ENCODE measurements around the gene MNAT1.
"Not testable (repeated sequence)": the region's sequence is repeated elsewhere in the genome, so short reads cannot be mapped to it uniquely, and the experiment has no call there.

MNAT1 gene

DNA sequence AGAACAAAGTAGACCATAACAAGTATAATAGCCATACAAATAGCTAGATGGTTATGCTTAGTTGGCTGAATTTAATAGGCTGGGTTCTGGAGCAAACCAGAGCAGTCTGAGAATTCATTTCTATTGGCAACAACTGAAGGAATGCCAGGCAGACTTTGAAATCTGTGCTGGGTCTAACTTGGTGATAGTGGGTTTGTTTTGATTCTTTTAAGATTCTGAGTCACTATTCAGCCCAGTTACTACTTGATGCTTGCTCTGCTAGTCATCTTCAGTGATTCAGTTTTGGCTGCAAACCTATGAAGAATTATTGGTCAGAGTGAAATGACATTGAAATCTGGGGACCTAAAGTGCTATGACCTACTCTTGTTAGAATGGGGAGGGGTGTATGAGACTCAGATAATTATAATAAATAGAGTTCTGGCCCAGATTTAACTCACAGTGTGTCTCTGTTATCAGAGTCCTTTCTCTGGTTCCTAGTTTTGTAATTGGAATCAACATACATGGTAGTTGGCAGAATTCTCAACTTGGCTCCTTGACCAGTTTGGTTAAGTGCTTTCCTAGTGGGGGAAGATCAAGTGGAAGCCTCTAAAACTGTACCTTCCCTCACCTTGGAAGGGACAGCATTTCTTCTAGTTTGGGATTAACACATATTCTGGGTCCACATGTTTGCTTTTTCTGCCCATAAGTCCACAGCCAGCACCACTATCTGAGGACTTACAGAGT lies 43.5 kb downstream of the MNAT1 start:
- Histone ChIP-seq H3K9me3 (ENCODE audit: control insufficient read depth, insufficient read depth, low read length) (no peaks in the 10 kb centered on the region), H3K36me3 (ENCODE audit: control insufficient read depth, insufficient read depth, low read length) (no peaks in the 10 kb centered on the region), H3K4me3 (ENCODE audit: low read depth, low read length) (no peak overlapping the region), H3K4me1 (ENCODE audit: control insufficient read depth, insufficient read depth, low read length) (peaks cover 6% of the 10 kb centered on the region; the same call in 1 of the 2 replicates), H3K9ac (ENCODE audit: low read depth, low read length) (no peak overlapping the region), H3K27ac (ENCODE audit: low read depth, low read length) (no peak overlapping the region), H3K27me3 (ENCODE audit: control insufficient read depth, insufficient read depth, low read length) (no peaks in the 10 kb centered on the region)

DNA sequence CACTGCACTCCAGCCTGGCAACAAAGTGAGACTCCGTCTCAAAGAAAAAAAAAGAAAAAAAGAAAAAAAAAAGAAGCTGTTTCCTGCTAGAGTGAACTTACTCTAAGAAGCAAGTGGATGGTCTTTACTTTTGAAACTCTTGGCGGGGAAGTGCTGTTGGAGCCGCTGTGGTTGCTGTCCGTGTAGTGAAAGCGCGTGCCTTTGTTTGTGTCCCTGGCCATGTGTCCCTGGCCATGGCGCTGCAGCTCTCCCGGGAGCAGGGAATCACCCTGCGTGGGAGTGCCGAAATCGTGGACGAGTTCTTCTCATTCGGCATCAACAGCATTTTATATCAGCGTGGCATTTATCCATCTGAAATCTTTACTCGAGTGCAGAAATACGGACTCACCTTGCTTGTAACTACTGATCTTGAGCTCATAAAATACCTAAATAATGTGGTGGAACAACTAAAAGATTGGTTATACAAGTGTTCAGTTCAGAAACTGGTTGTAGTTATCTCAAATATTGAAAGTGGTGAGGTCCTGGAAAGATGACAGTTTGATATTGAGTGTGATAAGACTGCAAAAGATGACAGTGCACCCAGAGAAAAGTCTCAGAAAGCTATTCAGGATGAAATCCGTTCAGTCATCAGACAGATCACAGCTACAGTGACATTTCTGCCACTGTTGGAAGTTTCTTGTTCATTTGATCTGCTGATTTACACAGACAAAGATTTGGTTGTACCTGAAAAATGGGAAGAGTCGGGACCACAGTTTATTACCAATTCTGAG lies 45.4 kb downstream of the MNAT1 start:
- not testable (repeated sequence) for H3K9ac ChIP-seq (ENCODE audit: low read depth, low read length); H3K27me3 ChIP-seq (ENCODE audit: control insufficient read depth, insufficient read depth, low read length); H3K4me3 ChIP-seq (ENCODE audit: low read depth, low read length); H3K4me1 ChIP-seq (ENCODE audit: control insufficient read depth, insufficient read depth, low read length); H3K9me3 ChIP-seq (ENCODE audit: control insufficient read depth, insufficient read depth, low read length); H3K27ac ChIP-seq (ENCODE audit: low read depth, low read length); H3K36me3 ChIP-seq (ENCODE audit: control insufficient read depth, insufficient read depth, low read length)

GRCh38 chr14:60780558-60780957 lies 46.0 kb downstream of the MNAT1 start:
- not testable (repeated sequence) for H3K27me3 ChIP-seq (ENCODE audit: control insufficient read depth, insufficient read depth, low read length); H3K9ac ChIP-seq (ENCODE audit: low read depth, low read length); H3K4me1 ChIP-seq (ENCODE audit: control insufficient read depth, insufficient read depth, low read length); H3K9me3 ChIP-seq (ENCODE audit: control insufficient read depth, insufficient read depth, low read length); H3K4me3 ChIP-seq (ENCODE audit: low read depth, low read length); H3K27ac ChIP-seq (ENCODE audit: low read depth, low read length); H3K36me3 ChIP-seq (ENCODE audit: control insufficient read depth, insufficient read depth, low read length)

GRCh38 chr14:60786905-60787304 lies 52.3 kb downstream of the MNAT1 start:
- Histone ChIP-seq H3K27ac (ENCODE audit: low read depth, low read length) (no peak overlapping the region), H3K9me3 (ENCODE audit: control insufficient read depth, insufficient read depth, low read length) (no peaks in the 10 kb centered on the region), H3K27me3 (ENCODE audit: control insufficient read depth, insufficient read depth, low read length) (no peaks in the 10 kb centered on the region), H3K4me1 (ENCODE audit: control insufficient read depth, insufficient read depth, low read length) (peaks cover 24% of the 10 kb centered on the region), H3K36me3 (ENCODE audit: control insufficient read depth, insufficient read depth, low read length) (peaks cover 3% of the 10 kb centered on the region; the same call in 1 of the 2 replicates), H3K4me3 (ENCODE audit: low read depth, low read length) (no peak overlapping the region), H3K9ac (ENCODE audit: low read depth, low read length) (no peak overlapping the region)

DNA sequence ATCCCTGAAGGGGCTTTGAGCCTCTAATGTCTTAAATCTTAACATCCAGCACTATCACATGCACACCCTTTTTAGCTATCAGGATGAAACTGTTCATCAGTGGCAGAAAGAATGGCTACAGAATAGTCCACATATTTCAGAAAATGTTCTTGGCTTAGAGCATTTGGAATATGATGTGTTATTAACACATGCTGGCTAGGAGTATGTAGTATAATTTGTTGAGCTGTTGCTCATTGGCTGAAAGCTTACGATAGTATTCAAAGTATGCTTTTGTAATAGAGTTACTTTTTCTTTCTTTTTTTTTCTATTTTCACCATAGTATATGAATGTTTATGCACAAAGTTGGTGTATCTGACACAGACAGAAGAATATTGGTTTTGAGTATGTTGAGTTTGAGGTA lies 55.1 kb downstream of the MNAT1 start:
- H3K4me3 ChIP-seq (ENCODE audit: low read depth, low read length) = no peak overlapping the region
- peaks cover 24% of the 10 kb centered on the region for H3K4me1 ChIP-seq (ENCODE audit: control insufficient read depth, insufficient read depth, low read length)
- no peaks in the 10 kb centered on the region for H3K27me3 ChIP-seq (ENCODE audit: control insufficient read depth, insufficient read depth, low read length)
- peaks cover 3% of the 10 kb centered on the region; the same call in 1 of the 2 replicates for H3K36me3 ChIP-seq (ENCODE audit: control insufficient read depth, insufficient read depth, low read length)
- H3K9ac ChIP-seq (ENCODE audit: low read depth, low read length) = no peak overlapping the region
- H3K27ac ChIP-seq (ENCODE audit: low read depth, low read length) = no peak overlapping the region
- H3K9me3 ChIP-seq (ENCODE audit: control insufficient read depth, insufficient read depth, low read length) = no peaks in the 10 kb centered on the region

GRCh38 chr14:60790850-60791249 lies 56.3 kb downstream of the MNAT1 start:
- Histone ChIP-seq H3K4me3 (ENCODE audit: low read depth, low read length) (no peak overlapping the region), H3K4me1 (ENCODE audit: control insufficient read depth, insufficient read depth, low read length) (peaks cover 24% of the 10 kb centered on the region), H3K9ac (ENCODE audit: low read depth, low read length) (peak overlapping the region; percentile 39; the same call in 1 of the 2 replicates), H3K27me3 (ENCODE audit: control insufficient read depth, insufficient read depth, low read length) (no peaks in the 10 kb centered on the region), H3K36me3 (ENCODE audit: control insufficient read depth, insufficient read depth, low read length) (peaks cover 3% of the 10 kb centered on the region; the same call in 1 of the 2 replicates), H3K9me3 (ENCODE audit: control insufficient read depth, insufficient read depth, low read length) (no peaks in the 10 kb centered on the region), H3K27ac (ENCODE audit: low read depth, low read length) (peak overlapping the region; percentile 68)

- no peak overlapping the region for H3K27ac ChIP-seq (ENCODE audit: low read depth, low read length)
- H3K9ac ChIP-seq (ENCODE audit: low read depth, low read length) = no peak overlapping the region
- H3K36me3 ChIP-seq (ENCODE audit: control insufficient read depth, insufficient read depth, low read length) = peaks cover 11% of the 10 kb centered on the region
- no peaks in the 10 kb centered on the region for H3K9me3 ChIP-seq (ENCODE audit: control insufficient read depth, insufficient read depth, low read length)
- H3K4me1 ChIP-seq (ENCODE audit: control insufficient read depth, insufficient read depth, low read length) = no peaks in the 10 kb centered on the region
- H3K27me3 ChIP-seq (ENCODE audit: control insufficient read depth, insufficient read depth, low read length) = no peaks in the 10 kb centered on the region
- H3K4me3 ChIP-seq (ENCODE audit: low read depth, low read length) = no peak overlapping the region
These were observed 61.9 kb downstream of the MNAT1 start for GRCh38 chr14:60796434-60796833.

- H3K36me3 ChIP-seq (ENCODE audit: control insufficient read depth, insufficient read depth, low read length) = peaks cover 11% of the 10 kb centered on the region
- no peaks in the 10 kb centered on the region for H3K4me1 ChIP-seq (ENCODE audit: control insufficient read depth, insufficient read depth, low read length)
- no peaks in the 10 kb centered on the region for H3K27me3 ChIP-seq (ENCODE audit: control insufficient read depth, insufficient read depth, low read length)
- H3K4me3 ChIP-seq (ENCODE audit: low read depth, low read length) = no peak overlapping the region
- H3K9me3 ChIP-seq (ENCODE audit: control insufficient read depth, insufficient read depth, low read length) = no peaks in the 10 kb centered on the region
- H3K9ac ChIP-seq (ENCODE audit: low read depth, low read length) = no peak overlapping the region
- H3K27ac ChIP-seq (ENCODE audit: low read depth, low read length) = no peak overlapping the region
These were observed 65.8 kb downstream of the MNAT1 start for GRCh38 chr14:60800409-60800808.

GRCh38 chr14:60803871-60804270 lies 69.3 kb downstream of the MNAT1 start:
- no peaks in the 10 kb centered on the region for H3K9me3 ChIP-seq (ENCODE audit: control insufficient read depth, insufficient read depth, low read length)
- no peaks in the 10 kb centered on the region for H3K27me3 ChIP-seq (ENCODE audit: control insufficient read depth, insufficient read depth, low read length)
- H3K4me1 ChIP-seq (ENCODE audit: control insufficient read depth, insufficient read depth, low read length) = no peaks in the 10 kb centered on the region
- no peak overlapping the region for H3K9ac ChIP-seq (ENCODE audit: low read depth, low read length)
- 0 out of 2 replicates have a peak, but pooled peaks cover 3% of the 10 kb centered on the region for H3K36me3 ChIP-seq (ENCODE audit: control insufficient read depth, insufficient read depth, low read length)
- no peak overlapping the region for H3K4me3 ChIP-seq (ENCODE audit: low read depth, low read length)
- H3K27ac ChIP-seq (ENCODE audit: low read depth, low read length) = no peak overlapping the region

- Histone ChIP-seq H3K36me3 (ENCODE audit: control insufficient read depth, insufficient read depth, low read length) (0 out of 2 replicates have a peak, but pooled peaks cover 7% of the 10 kb centered on the region), H3K4me3 (ENCODE audit: low read depth, low read length) (no peak overlapping the region), H3K27ac (ENCODE audit: low read depth, low read length) (no peak overlapping the region), H3K9me3 (ENCODE audit: control insufficient read depth, insufficient read depth, low read length) (no peaks in the 10 kb centered on the region), H3K27me3 (ENCODE audit: control insufficient read depth, insufficient read depth, low read length) (no peaks in the 10 kb centered on the region), H3K4me1 (ENCODE audit: control insufficient read depth, insufficient read depth, low read length) (0 out of 2 replicates have a peak, but pooled peaks cover 6% of the 10 kb centered on the region), H3K9ac (ENCODE audit: low read depth, low read length) (no peak overlapping the region)
These were observed 71.4 kb downstream of the MNAT1 start for GRCh38 chr14:60805841-60806430.

- Histone ChIP-seq H3K27me3 (ENCODE audit: control insufficient read depth, insufficient read depth, low read length) (no peaks in the 10 kb centered on the region), H3K4me1 (ENCODE audit: control insufficient read depth, insufficient read depth, low read length) (0 out of 2 replicates have a peak, but pooled peaks cover 6% of the 10 kb centered on the region), H3K36me3 (ENCODE audit: control insufficient read depth, insufficient read depth, low read length) (peaks cover 15% of the 10 kb centered on the region), H3K9me3 (ENCODE audit: control insufficient read depth, insufficient read depth, low read length) (no peaks in the 10 kb centered on the region), H3K27ac (ENCODE audit: low read depth, low read length) (no peak overlapping the region), H3K9ac (ENCODE audit: low read depth, low read length) (no peak overlapping the region), H3K4me3 (ENCODE audit: low read depth, low read length) (no peak overlapping the region)
These were observed 72.7 kb downstream of the MNAT1 start for GRCh38 chr14:60807247-60807646.
